ENCODE measurements around the gene KCNK13.
"Not testable (repeated sequence)": the region's sequence is repeated elsewhere in the genome, so short reads cannot be mapped to it uniquely, and the experiment has no call there.

The KCNK13 gene

DNA sequence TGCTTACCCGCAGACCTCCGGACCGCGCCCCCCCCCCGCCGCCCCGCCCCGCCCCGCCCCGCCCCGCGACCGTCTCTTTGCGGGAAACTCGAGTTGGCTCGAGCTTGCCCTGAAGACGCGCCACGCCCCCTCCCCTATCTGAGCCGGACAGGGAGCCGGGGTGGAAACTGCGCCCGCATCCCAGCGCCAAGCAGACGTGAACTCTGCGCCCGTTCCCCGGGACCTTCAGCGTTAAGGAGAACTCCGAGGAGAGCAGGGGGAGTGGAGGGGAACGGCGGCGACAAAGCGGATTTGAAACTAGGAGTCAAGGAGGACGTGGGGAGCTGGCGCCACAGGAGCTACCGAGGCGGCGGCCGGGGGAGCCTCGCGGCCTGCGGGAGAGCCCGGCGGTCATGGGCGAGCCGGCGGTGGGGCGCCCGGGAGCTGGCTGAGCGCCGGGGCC, at the start of gene KCNK13:
Gene KCNK13 (plus strand): TSS at position 310 of the 442 bp plus-strand sequence. CDS start 212 bp downstream, outside the sequence.
- DNase-seq (ENCODE audit: low read depth), result no peak

DNA sequence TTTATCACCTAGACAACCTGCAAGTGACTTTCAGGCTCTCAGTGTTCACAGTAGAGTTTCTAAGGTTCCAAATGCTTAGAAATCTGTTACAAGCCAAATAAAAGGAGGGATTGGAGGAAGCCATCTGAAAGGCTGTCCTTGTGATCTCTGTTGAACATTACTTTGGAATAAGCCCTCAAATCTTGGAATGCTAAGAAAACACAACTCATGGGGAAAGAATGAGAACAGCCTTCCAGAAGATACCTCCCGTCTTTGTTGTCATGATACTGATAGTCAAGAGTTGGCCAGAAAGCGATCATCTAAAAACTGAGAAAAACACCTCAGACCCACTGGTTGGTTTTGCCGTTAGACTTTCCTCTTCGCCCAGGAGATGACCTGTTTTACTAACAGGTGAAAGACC, 44.4 kb upstream of the KCNK13 start:
- DNase-seq (ENCODE audit: low read depth), result no peak

- DNase-seq (ENCODE audit: low read depth), result no peak
These were observed 41.8 kb upstream of the KCNK13 start for GRCh38 chr14:90019824-90020523.

GRCh38 chr14:90023176-90023896, 38.5 kb upstream of the KCNK13 start:
- no peak for DNase-seq (ENCODE audit: low read depth)

GRCh38 chr14:90024910-90025309, 36.9 kb upstream of the KCNK13 start:
- DNase-seq (ENCODE audit: low read depth), result no peak

- not testable (repeated sequence) for DNase-seq (ENCODE audit: low read depth)
These were observed 35.2 kb upstream of the KCNK13 start for GRCh38 chr14:90026608-90027007.

DNA sequence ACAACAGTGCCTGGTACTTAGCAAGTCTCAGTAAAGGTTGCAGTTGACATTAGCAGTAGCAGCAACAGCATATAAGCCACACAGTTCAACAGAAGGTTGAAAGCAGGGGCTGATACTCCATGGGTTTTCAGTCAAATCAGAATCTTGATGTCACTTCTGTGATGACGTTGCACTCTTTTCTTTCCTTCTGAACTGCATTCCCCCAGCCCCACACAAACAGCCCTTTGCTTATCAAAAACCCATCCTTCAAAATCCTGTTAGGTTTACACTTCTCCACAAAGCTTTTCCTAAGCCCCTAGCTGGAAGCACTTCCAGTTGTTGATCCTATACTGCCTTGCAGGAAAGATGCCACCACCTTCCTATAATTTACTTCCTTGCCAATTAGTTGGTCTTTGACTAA, 34.0 kb upstream of the KCNK13 start:
- no peak for DNase-seq (ENCODE audit: low read depth)

GRCh38 chr14:90034156-90034555, 27.6 kb upstream of the KCNK13 start:
- no peak for DNase-seq (ENCODE audit: low read depth)

DNA sequence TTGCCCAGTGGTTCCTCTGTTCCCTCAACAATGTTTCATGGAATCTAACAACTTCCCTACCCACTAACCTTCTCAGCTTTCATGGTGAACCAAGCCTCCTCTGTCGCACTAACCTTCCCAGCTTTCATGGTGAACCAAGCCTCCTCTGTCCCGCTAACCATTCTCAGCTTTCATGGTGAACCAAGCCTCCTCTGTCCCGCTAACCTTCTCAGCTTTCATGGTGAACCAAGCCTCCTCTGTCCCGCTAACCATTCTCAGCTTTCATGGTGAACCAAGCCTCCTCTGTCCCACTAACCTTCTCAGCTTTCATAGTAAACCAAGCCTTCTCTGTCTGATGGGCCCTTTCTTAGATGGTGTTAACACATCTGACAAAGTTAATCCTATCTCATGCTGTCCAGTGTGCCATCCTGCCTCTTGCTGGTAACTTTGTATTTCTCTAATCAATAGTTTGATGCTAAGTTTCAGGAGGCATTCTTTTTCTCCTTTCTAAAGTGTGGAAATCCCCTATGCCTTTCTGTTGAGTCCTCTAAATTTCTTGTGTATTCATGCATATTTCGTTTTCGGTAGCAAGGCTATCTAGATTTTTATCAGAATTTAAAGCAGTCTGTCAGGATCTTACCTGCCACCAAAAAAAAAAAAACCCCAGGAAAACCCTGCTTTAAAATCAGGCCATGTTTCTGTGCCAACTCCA, 26.8 kb upstream of the KCNK13 start:
- DNase-seq (ENCODE audit: low read depth), result no peak

GRCh38 chr14:90039253-90040010, 22.4 kb upstream of the KCNK13 start:
- no peak for DNase-seq (ENCODE audit: low read depth)

DNA sequence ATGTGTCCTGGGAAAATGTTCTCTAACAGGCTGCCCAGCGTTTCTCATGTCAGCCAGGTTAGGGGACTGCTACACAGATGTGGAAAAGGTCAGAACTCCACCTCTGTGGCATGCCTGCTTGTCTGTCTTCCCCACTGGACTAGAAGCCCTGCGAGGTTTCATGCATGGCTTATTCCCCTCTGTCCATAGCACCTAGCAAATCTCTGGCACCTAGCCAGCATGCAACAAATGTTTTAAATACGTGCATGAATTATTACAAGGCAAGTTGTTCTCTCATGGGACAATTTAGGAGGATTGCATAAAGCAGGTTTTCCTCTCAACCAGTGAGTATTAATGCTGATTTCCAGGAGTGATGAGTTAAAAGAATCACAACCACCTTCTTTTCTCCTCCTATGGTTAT, 21.4 kb upstream of the KCNK13 start:
- no peak for DNase-seq (ENCODE audit: low read depth)

GRCh38 chr14:90042496-90043252, 19.1 kb upstream of the KCNK13 start:
- DNase-seq (ENCODE audit: low read depth), result no peak

GRCh38 chr14:90045616-90046015, 16.2 kb upstream of the KCNK13 start:
- DNase-seq (ENCODE audit: low read depth), result no peak

DNA sequence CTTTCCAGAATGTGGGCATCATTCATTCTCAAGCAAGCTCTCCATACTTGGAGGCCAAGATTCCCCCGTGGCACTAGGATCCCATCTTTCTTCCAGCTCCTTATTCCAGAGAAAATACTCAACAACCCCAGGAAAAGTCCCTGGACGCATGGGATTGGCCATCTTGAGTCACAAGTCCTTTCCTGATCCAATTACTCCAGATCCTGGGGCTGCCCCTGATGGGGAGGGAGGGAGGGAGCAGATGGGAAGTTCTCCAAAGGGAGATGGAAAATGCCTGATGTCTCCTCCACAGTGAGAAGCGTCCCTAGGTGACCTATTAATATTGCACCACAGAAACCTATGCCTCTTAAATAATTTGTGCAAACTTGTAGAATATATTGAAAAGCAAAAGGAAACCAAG, 12.4 kb upstream of the KCNK13 start:
- DNase-seq (ENCODE audit: low read depth), result no peak

DNA sequence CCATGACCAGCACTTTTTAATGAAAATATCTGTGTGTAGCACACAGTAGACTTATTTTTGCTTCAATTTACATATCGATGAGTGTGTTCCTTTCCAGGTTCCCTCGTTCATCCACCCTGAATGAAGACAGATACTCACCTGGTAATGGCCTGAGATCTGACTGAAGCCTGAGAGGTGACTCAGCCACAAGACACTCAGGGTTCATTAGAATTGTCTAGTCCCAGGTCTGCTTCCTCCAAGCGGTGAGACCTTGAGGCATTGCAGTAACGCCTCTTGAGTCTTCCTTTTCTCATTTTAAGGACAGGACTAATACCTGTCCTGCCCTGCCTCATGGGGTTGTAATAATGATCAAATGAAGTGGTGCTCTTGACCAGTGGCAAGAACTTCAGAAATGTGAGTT, 11.5 kb upstream of the KCNK13 start:
- no peak for DNase-seq (ENCODE audit: low read depth)

GRCh38 chr14:90053044-90053443, 8.8 kb upstream of the KCNK13 start:
- DNase-seq (ENCODE audit: low read depth), result no peak

GRCh38 chr14:90054803-90055202, 7.0 kb upstream of the KCNK13 start:
- DNase-seq (ENCODE audit: low read depth), result no peak

- DNase-seq (ENCODE audit: low read depth), result no peak
These were observed 5.0 kb upstream of the KCNK13 start for GRCh38 chr14:90056826-90057225.

DNA sequence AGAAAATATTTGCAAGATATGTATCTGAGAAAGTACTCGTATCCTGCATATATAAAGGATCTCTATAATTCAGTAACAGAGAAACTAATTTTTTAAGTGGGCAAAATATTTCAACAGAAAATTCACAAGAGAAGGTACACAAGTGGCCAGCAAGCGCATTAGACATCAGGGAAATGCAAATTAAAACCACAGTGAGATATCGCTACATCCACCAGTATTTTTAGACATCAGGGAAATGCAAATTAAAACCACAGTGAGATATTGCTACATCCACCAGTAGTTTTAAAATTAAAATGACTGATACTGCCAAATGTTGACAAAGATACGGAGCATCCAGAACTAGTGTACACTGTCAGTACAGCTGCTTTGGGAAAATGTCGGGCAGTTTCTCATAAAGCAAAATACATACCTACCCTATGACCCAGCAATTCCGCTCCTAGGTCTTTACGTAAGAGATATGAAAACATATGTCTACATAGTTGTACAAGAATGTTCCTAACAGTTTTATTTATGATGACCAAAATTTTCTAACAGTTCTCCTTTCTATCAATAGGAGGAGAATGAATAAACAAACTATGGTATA, 2.8 kb upstream of the KCNK13 start:
- no peak for DNase-seq (ENCODE audit: low read depth)

- DNase-seq (ENCODE audit: low read depth), result no peak
These were observed 1.4 kb upstream of the KCNK13 start for GRCh38 chr14:90060312-90060964.
